Measurements from ENCODE around the gene NTM.
"Not testable (repeated sequence)": the region's sequence is repeated elsewhere in the genome, so short reads cannot be mapped to it uniquely, and the experiment has no call there.

Gene NTM

DNA sequence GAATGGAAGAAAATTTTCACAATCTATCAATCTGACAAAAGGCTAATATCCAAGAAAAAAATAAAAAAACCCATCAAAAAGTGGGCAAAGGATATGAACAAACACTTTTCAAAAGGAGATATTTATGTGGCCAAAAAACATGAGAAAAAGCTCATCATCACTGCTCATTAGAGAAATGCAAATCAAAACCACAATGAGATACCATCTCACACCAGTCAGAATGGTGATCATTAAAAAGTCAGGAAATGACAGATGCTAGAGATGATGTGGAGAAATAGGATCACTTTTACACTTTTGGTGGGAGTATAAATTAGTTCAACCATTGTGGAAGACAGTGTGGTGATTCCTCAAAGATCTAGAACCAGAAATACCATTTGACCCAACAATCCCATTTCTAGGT lies 999.7 kb downstream of the NTM start:
- not testable (repeated sequence) for DNase-seq (ENCODE audit: low read depth); H3K4me3 ChIP-seq (ENCODE audit: low read depth, low read length)

DNA sequence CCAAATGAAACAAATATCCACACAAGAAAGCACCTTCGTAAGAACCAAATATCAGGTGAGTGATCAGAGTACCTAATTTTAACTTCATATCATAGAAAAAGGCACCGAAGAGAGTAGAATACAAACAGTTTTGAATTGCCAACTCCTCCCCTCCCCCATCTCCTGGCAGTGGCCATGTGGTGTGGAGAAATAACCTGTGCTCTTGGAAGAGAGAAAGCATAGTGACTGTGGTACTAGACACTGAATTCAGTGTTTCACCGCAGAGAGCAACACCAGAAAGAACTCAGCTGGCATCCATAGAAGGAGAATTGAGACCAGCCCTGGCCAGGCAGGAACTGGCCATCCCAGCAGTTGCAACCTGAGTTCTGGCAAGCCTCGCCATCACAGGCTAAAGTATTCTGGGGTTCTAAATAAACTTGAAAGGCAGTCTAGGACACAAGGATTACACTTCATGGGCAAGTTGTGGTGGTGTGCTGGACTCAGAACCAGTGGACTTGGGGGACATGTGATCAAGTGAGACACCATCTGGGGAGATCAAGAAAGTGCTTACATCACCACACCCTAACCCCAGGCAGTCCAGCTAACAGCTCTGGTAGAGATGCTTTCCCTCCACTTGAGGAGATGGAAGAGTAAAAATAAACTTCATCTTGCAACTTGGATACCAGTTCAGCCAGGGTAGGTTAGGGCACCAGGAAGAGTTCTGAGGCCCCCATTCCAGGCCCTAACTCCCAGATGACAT lies 1003.2 kb downstream of the NTM start:
- H3K4me3 ChIP-seq (ENCODE audit: low read depth, low read length): no peak overlapping the region
- DNase-seq (ENCODE audit: low read depth): no peak

DNA sequence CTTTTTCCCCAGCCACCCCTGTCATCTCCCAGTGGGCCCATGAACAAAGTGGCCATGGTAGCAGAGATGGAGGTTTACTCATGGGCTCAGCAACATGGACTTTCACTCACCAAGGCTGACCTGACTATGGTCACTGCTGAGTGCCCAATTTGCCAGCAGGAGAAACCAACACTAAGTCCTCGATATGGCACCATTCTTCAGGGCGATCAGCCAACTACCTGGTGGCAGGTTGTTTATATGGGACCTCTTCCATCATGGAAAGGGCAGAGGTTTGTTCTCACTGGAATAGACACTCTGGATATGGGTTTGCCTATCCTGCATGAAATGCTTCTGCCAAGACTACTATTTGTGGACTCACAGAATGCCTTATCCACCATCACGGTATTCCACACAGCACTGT lies 1009.1 kb downstream of the NTM start:
- no peak overlapping the region for H3K4me3 ChIP-seq (ENCODE audit: low read depth, low read length)
- no peak for DNase-seq (ENCODE audit: low read depth)

Measured in skeletal muscle cell (primary cell).